Tibial nerve (tissue), 4 donors: ENCODE measurements around the gene MAGI2.

Experiments
- EP300 ChIP-seq, 2 donors: sonication (generic); formaldehyde crosslinking; IDR thresholded peaks; one replicate each; pipeline ENCODE4 v1.6.1; 2017; ENCODE audit warnings: antibody characterized with exemption in 2 of 2, mild to moderate bottlenecking in 1 of 2
- TF ChIP-seq, protein P1 (sequence below), 5 experiments: fragments of 200-600 bp in 3 of 5; fragments of 450-650 bp in 2 of 5; sonication (generic) in 3 of 5; IDR thresholded peaks; one replicate each; pipeline ENCODE4 v1.5.1; 2016 to 2019; ENCODE audit warnings: antibody characterized with exemption in 5 of 5, mild to moderate bottlenecking in 3 of 5, moderate library complexity in 2 of 5

DNA sequence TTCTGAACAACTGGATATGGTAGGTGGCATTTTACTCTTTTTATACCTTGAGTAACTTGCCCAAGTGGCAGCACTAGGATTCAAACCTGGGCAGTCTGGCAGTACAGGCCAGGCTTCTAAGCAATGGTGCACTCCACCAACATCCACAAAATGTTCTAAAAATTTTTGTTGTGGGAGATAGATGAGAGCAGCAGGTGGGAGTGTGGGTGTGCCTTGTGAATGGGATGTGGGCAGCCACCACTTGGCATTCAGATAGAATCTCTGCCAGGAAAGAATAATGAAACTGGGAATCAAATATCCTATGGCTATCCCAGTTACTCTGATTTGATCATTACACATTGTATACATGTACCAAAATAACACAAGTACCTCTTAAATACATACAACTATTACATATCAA, 810.7 kb downstream of the MAGI2 start:
- TF ChIP-seq, protein P1, sequence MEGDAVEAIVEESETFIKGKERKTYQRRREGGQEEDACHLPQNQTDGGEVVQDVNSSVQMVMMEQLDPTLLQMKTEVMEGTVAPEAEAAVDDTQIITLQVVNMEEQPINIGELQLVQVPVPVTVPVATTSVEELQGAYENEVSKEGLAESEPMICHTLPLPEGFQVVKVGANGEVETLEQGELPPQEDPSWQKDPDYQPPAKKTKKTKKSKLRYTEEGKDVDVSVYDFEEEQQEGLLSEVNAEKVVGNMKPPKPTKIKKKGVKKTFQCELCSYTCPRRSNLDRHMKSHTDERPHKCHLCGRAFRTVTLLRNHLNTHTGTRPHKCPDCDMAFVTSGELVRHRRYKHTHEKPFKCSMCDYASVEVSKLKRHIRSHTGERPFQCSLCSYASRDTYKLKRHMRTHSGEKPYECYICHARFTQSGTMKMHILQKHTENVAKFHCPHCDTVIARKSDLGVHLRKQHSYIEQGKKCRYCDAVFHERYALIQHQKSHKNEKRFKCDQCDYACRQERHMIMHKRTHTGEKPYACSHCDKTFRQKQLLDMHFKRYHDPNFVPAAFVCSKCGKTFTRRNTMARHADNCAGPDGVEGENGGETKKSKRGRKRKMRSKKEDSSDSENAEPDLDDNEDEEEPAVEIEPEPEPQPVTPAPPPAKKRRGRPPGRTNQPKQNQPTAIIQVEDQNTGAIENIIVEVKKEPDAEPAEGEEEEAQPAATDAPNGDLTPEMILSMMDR (IDR thresholded peaks at IDR 0.05) = no peak
- no peak for TF ChIP-seq EP300 (IDR thresholded peaks at IDR 0.05)
